HG02970 (cell line): Measurements from ENCODE around the gene MON1A.
"Not testable (repeated sequence)": the region's sequence is repeated elsewhere in the genome, so short reads cannot be mapped to it uniquely, and the experiment has no call there.

Experiments
- ATAC-seq: cut with Tn5 transposase; IDR thresholded peaks from one replicate; pipeline ENCODE4 v1.9.1; 2021; ENCODE audit warnings: mild to moderate bottlenecking, moderate library complexity, moderate number of reproducible peaks; ENCODE audit not compliant: unreplicated experiment, low FRiP score

MON1A gene

GRCh38 chr3:49924683-49925082 lies 4.9 kb downstream of the MON1A start:
- no peak for ATAC-seq

GRCh38 chr3:49917806-49918590 lies 11.6 kb downstream of the MON1A start:
- not testable (repeated sequence) for ATAC-seq

GRCh38 chr3:49916686-49917085 lies 12.9 kb downstream of the MON1A start:
- no peak for ATAC-seq

GRCh38 chr3:49914906-49915305 lies 14.7 kb downstream of the MON1A start:
- ATAC-seq, result no peak

- ATAC-seq, result no peak
These were observed 16.7 kb downstream of the MON1A start for GRCh38 chr3:49912881-49913281.

GRCh38 chr3:49911611-49912010 lies 18.0 kb downstream of the MON1A start:
- no peak for ATAC-seq

- no peak for ATAC-seq
These were observed 18.5 kb downstream of the MON1A start for GRCh38 chr3:49911124-49911420.

- no peak for ATAC-seq
These were observed 19.0 kb downstream of the MON1A start for GRCh38 chr3:49910409-49911123.

GRCh38 chr3:49908373-49909199 lies 21.0 kb downstream of the MON1A start:
- no peak for ATAC-seq

- no peak for ATAC-seq
These were observed 23.4 kb downstream of the MON1A start for GRCh38 chr3:49906073-49906743.

GRCh38 chr3:49904448-49904847 lies 25.2 kb downstream of the MON1A start:
- ATAC-seq, result not testable (repeated sequence)

GRCh38 chr3:49903451-49904424 lies 25.9 kb downstream of the MON1A start, which contains the start of gene MST1R:
Gene MST1R (minus strand): TSS chr3:49903873. CDS start chr3:49903609, 264 bp downstream.
- no peak for ATAC-seq

GRCh38 chr3:49902511-49903345 lies 26.9 kb downstream of the MON1A start:
- ATAC-seq, result no peak

- ATAC-seq, result no peak
These were observed 28.0 kb downstream of the MON1A start for GRCh38 chr3:49901366-49902339.

GRCh38 chr3:49900491-49901153 lies 29.0 kb downstream of the MON1A start:
- no peak for ATAC-seq

- ATAC-seq, result no peak
These were observed 29.8 kb downstream of the MON1A start for GRCh38 chr3:49899815-49900214.

GRCh38 chr3:49898991-49899390 lies 30.6 kb downstream of the MON1A start:
- ATAC-seq, result no peak
